ENCODE measurements around the gene KRTAP12-1. TPM values are rescaled to one million over a fixed set of nuclear protein-coding genes. Genes with fewer than 3 reads are reported as not detected.
"Not testable (repeated sequence)": the region's sequence is repeated elsewhere in the genome, so short reads cannot be mapped to it uniquely, and the experiment has no call there.

The KRTAP12-1 gene
- total RNA-seq, 1 experiment from 2014 or later: not detected

DNA sequence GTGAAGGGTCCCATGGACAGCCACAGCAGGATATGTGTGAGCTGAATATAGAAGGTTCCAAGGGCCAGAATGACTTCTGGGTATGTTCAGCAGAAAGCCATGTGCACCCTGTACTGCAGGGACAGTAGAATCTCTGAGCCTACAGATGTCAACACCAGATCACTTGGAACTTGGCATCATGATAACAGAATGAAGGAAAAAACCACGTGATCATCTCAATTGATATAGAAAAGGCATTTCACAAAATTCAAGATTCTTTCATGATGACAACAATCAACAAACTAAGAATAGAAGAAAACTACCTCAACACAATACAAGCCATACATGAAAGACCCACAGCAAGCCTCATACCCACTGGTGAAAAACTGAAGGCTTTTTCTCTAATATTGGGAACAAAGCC lies 14.4 kb downstream of the KRTAP12-1 start:
- no peak for DNase-seq (ENCODE audit: low read depth)

- no peak for DNase-seq (ENCODE audit: low read depth)
These were observed 15.3 kb downstream of the KRTAP12-1 start, which contains the start of gene KRTAP12-2 for GRCh38 chr21:44666401-44667320. KRTAP12-2 (minus strand) TSS chr21:44666927; CDS start chr21:44666886, 41 bp downstream.

- DNase-seq (ENCODE audit: low read depth): no peak
These were observed 17.3 kb downstream of the KRTAP12-1 start for GRCh38 chr21:44664691-44665090.

DNA sequence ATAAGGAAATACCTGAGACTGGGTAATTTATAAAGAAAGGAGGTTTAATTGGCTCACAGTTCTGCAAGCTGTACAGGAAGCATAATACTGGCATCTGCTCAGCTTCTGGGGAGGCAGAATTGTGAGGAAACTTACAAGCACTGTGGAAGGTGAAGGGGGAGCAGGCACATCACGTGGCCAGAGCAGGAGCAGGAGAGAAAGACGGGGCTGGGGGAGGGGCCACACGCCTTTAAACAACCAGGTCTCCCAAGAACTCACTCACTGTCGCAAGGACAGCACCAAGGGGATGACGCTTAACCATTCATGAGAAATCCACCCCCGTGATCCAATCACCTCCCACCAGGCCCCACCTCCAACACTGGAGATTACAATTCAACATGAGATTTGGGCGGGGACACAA lies 20.4 kb downstream of the KRTAP12-1 start:
- not testable (repeated sequence) for DNase-seq (ENCODE audit: low read depth)

GRCh38 chr21:44658913-44659595 lies 22.9 kb downstream of the KRTAP12-1 start:
- peak; percentile 65 for DNase-seq (ENCODE audit: low read depth)

DNA sequence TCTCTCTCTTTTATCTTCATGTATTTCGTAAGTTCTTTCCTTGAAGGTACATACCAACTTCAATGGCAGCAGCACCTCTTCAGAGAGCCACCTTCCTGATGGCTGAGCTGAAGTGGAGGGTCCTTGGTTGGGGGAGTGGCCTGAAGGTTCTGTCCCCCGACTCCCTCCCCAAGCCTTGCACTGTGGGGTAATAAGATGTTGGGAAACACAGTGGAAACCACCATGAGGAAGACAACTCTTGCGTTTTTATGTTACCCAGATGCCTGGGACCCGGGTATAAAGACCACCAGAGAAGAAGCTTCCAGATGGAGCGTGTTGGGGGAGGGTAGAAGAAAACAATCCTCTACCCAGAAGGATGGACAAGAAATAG lies 23.4 kb downstream of the KRTAP12-1 start:
- no peak for DNase-seq (ENCODE audit: low read depth)

- DNase-seq (ENCODE audit: low read depth): no peak
These were observed 24.1 kb downstream of the KRTAP12-1 start, which contains the start of gene KRTAP12-3 for GRCh38 chr21:44657635-44658540. KRTAP12-3 (plus strand) TSS chr21:44657932; CDS start chr21:44657980, 48 bp downstream.

- no peak for DNase-seq (ENCODE audit: low read depth)
These were observed 25.1 kb downstream of the KRTAP12-1 start for GRCh38 chr21:44656868-44657267.

DNA sequence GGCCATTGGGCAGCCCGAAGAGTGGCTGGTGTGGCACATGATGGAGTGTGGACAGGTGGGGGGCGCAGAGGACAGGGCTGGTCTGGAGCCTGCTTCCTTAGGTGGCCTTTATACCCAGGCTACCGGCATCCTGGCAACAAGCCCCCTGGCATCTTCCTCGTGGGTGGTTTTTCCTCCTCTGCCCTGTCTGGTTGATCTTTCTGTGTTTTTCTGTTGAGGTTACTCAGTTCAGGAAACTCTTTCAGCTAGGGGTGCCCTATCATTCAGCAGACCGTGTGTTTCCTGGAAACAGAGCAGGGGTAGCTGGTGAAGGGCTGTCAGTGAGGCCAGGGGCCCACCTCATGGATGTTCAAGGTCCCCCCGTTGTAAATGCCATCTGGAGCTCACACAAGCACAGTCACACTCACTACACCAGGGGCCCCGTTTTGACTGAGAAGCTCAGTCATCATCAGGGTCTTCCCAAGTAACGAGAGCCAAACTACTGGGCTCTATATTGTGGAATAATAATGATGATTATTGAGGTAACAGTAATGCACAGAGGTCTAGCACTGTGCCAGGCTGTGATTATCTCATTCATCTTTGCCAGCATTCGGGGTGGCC lies 27.3 kb downstream of the KRTAP12-1 start, which contains the start of gene KRTAP12-4:
KRTAP12-4 (minus strand) TSS at position 84 of the 600 bp plus-strand sequence; CDS start at position 39, 45 bp downstream.
- DNase-seq (ENCODE audit: low read depth): no peak

- no peak for DNase-seq (ENCODE audit: low read depth)
These were observed 28.0 kb downstream of the KRTAP12-1 start for GRCh38 chr21:44653656-44654575.

DNA sequence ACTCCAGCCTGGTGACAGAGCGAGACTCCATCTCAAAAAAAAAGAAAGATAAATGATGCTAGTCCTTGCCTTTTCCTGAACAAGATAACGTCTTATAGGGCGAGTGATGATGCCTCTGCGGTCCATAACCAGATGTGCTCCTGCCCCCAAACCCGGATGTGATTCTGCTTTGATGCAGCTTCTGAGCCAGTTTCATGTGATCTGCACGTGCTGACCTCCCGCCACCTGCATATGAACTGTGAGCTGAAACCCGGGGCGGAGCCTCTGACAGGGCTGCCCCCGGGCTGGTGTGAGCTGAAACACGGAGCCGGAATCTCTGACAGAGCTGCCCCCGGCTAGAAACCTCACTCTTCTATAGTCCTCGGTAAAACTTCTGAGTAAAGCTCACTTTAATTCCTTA lies 28.8 kb downstream of the KRTAP12-1 start:
- DNase-seq (ENCODE audit: low read depth): no peak

DNA sequence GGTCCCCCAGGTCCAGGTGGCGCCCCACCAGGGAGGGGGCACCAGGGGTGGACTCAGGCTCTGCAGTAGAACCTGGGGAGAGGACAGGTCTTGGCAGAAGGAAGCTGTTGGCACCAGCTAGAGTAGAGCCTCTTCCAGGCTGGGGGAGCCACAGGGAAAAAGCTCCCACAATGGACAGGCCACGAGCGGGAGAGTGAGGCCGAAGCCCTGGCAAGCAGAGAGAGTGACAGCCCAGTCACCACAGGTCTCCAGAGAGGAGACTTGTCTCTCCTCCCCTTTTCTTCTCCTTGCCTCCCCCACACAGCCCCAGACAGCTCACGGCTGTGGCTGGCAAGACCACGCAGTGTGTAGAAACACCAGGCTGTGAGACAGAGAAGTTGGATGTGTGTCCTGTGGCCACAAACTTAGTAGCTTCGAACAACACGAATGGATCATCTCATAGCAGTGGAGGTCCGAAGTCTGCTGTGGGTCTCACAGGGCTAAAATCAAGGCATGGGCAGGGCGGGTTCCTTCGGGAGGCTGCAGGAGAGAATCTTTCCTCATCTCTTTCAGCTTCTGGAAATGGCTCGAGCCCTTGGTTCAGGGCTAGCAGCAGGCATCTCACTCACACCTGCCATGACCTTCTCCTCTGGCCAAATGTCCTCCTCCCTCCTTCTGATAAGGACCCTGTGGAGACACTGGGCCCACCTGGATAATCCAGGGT lies 30.8 kb downstream of the KRTAP12-1 start:
- DNase-seq (ENCODE audit: low read depth): no peak

DNA sequence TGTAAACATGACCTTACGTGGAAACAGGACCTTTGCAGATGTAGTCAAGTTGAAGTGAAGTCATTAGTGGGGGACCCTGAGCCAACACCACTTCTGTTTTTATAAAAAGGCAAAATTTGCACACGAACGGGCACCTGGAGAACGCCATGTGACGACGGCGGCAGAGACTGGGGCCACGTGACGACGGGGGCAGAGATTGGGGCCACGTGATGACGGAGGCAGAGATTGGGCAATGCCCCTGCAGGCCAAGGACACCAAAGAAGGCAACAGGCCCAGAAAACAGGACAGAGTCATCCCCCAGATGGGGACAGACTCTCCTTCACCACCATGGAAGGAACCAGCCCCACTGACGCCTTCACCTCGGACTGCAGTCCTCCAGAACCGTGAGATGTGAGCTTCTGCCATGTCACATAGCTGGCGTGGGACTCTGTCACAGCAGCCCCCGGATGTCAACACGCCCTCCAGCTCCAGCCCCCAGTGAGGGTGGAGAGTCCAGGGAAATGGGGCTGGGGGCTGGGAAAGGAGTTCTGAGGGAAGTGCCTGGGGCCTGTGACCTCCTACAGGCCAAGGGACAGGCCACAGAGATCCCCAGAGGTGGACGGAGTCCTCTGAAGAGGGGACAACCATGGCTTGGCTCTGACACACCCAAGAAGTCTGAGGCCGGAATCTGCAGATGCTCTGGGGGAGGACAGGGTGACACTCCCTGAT lies 31.5 kb downstream of the KRTAP12-1 start:
- DNase-seq (ENCODE audit: low read depth): no peak

DNA sequence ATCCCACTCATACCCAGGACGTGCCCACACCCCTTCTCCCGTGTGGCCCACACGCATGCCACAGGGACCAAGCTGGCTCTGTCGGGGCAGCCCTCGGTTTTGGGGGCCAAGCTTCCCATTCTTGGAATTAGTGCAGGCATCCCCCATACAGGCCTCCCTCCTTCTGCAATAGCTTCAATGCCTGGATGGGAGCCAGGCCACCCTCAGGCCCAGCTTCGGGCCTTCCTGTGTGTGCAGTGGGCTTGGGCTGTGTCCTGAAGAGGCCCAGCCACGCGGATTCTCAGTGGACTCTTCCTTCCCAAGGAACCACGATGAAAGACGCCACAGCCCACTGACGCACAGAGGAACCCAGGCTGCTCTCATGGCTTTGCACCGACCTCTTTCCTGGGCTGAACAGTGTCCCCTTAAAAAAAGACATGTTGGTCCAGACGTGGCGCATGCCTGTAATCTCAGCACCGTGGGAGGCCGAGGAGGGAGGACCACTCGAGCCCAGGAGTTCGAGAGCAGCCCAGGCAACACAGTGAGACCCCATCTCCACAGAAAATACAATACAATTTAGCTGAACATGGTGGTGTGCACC lies 32.4 kb downstream of the KRTAP12-1 start:
- DNase-seq (ENCODE audit: low read depth): no peak

- no peak for DNase-seq (ENCODE audit: low read depth)
These were observed 33.2 kb downstream of the KRTAP12-1 start for GRCh38 chr21:44648557-44649311.

DNA sequence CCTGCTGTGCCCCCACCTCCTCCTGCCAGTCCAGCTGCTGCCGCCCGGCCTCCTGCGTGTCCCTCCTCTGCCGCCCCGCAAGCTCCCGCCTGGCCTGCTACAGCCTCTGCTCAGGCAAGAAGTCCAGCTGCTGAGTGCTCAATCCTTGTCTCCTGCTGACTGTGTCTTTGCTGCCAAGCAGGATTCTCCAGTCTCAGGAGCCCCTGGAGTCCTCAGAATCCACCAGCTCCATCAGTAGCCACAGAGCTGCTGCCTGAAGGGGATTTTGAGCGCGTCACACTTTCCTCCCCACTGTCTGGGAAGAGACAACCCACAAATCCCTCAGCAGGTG lies 34.8 kb downstream of the KRTAP12-1 start:
- DNase-seq (ENCODE audit: low read depth): no peak

DNA sequence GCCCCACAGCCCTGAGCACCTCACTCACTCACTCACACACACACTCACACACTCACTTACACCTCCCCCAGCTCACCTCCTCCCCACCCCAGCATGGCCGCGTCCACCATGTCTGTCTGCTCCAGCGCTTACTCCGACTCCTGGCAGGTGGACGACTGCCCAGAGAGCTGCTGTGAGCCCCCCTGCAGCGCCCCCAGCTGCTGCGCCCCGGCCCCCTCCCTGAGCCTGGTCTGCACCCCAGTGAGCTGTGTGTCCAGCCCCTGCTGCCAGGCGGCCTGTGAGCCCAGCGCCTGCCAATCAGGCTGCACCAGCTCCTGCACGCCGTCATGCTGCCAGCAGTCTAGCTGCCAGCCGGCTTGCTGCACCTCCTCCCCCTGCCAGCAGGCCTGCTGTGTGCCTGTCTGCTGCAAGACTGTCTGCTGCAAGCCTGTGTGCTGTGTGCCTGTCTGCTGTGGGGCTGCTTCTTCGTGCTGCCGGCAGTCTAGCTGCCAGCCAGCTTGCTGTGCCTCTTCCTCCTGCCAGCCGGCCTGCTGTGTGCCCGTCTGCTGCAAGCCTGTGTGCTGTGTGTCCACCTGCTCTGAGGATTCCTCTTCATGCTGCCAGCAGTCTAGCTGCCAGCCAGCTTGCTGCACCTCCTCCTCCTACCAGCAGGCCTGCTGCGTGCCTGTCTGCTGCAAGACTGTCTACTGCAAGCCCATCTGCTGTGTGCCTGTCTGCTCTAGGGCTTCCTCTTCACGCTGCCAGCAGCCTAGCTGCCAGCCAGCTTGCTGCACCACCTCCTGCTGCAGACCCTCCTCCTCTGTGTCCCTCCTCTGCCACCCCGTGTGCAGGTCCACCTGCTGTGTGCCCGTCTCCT lies 35.4 kb downstream of the KRTAP12-1 start, which contains the start of gene KRTAP10-11:
KRTAP10-11 (plus strand) TSS at position 49 of the 856 bp plus-strand sequence; CDS start at position 94, 45 bp downstream.
- not testable (repeated sequence) for DNase-seq (ENCODE audit: low read depth)
